Activated CD4-positive, alpha-beta memory T cell treated with anti-CD3 and anti-CD28 coated beads, Interleukin-2, amount 10 ng/mL, durations not matched to agents 7 days and 5 days (primary cell): ENCODE data around the gene MRGPRG. TPM values are rescaled to one million over a fixed set of nuclear protein-coding genes. Genes with fewer than 3 reads are reported as not detected.
A peak's percentile ranks its signal among the peaks of the same experiment; 100 is the strongest.

Source experiments
- CTCF ChIA-PET: fragments of 350-600 bp; sonication (Branson Sonifier 250); formaldehyde crosslinking; loops from one replicate; lab custom pipeline; 2021; ENCODE audit warnings: antibody characterized with exemption, inconsistent platforms; lab: Charles Lee
- POLR2A ChIA-PET: fragments of 350-600 bp; sonication (Branson Sonifier 250); formaldehyde crosslinking; loops from one replicate; lab custom pipeline; 2021; ENCODE audit warnings: antibody characterized with exemption; lab: Charles Lee
- DNase-seq: peaks from one replicate; pipeline ENCODE4 v3.0.0-alpha.2; 2020
- H3K27ac Mint-ChIP-seq: one replicate; pipeline ENCODE4 v1.8.0; 2021; ENCODE audit warnings: mild to moderate bottlenecking, mixed read lengths
- H3K27me3 Mint-ChIP-seq: one replicate; pipeline ENCODE4 v1.8.0; 2021; ENCODE audit warnings: mixed read lengths
- H3K36me3 Mint-ChIP-seq: one replicate; pipeline ENCODE4 v1.8.0; 2021; ENCODE audit warnings: low read depth, mixed read lengths
- H3K4me1 Mint-ChIP-seq: one replicate; pipeline ENCODE4 v1.8.0; 2021; ENCODE audit warnings: mixed read lengths
- H3K4me3 Mint-ChIP-seq: one replicate; pipeline ENCODE4 v1.8.0; 2021; ENCODE audit warnings: mild to moderate bottlenecking, mixed read lengths
- H3K9me3 Mint-ChIP-seq: one replicate; pipeline ENCODE4 v1.8.0; 2021; ENCODE audit warnings: mixed read lengths
- total RNA-seq, 2 experiments: library from RNA; stranded (reverse); gene quantifications; one replicate each; pipeline ENCODE4 v1.2.3, GENCODE V29; 2021

The MRGPRG gene
- total RNA-seq, 2 experiments from 2014 or later = not detected

DNA sequence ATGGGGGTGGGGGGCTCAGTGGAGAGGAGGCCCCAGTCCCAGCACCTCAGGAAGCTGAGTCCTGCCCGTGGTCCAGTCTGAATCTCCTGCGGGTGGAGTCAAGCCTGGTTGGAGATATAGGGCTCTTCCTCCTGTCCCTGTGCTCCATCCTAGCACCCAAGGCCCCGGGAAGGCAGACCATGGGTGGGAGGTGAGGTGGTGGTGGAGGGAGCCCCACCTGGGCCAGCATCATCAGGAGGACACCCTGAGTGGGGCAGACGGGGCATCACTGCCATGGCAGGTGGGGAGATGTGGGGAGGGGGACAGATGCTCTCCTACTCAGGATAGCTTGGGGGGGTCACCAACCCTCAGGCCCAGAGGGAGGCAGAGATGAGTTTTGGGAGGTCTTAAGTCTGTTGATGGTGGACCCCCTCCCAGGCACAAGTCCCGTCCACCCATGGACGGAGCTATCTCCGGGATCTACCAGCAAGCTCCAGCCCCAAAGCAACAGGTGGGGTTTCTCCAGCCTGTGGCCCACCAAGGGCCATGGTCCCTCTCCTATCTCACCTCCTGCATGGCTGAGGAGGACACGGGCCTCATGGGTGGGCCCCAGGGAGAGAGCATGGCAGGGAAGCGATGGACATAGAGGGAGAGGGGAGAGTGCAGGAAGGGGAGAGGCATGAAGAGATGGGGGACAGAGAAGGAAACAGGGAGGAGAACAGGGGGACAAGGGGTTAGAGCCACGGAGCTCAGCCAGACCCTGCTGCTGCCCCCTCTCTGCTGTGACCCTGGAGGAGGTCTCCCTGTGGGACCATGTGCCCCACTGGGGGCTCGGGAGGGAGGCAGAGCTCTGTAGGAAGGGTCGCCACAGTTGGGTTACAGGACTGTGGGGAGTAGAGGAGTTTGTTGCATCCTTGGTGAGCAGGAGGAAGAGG lies 12.3 kb upstream of the MRGPRG start:
- ChIA-PET CTCF (no interaction called here), POLR2A (no interaction called here)
- no peaks in the 10 kb centered on the region for H3K4me1 Mint-ChIP-seq
- H3K4me3 Mint-ChIP-seq = no peak overlapping the region
- no peak for DNase-seq
- no peak overlapping the region for H3K27ac Mint-ChIP-seq
- no peaks in the 10 kb centered on the region for H3K36me3 Mint-ChIP-seq
- no peaks in the 10 kb centered on the region for H3K9me3 Mint-ChIP-seq
- no peaks in the 10 kb centered on the region for H3K27me3 Mint-ChIP-seq

DNA sequence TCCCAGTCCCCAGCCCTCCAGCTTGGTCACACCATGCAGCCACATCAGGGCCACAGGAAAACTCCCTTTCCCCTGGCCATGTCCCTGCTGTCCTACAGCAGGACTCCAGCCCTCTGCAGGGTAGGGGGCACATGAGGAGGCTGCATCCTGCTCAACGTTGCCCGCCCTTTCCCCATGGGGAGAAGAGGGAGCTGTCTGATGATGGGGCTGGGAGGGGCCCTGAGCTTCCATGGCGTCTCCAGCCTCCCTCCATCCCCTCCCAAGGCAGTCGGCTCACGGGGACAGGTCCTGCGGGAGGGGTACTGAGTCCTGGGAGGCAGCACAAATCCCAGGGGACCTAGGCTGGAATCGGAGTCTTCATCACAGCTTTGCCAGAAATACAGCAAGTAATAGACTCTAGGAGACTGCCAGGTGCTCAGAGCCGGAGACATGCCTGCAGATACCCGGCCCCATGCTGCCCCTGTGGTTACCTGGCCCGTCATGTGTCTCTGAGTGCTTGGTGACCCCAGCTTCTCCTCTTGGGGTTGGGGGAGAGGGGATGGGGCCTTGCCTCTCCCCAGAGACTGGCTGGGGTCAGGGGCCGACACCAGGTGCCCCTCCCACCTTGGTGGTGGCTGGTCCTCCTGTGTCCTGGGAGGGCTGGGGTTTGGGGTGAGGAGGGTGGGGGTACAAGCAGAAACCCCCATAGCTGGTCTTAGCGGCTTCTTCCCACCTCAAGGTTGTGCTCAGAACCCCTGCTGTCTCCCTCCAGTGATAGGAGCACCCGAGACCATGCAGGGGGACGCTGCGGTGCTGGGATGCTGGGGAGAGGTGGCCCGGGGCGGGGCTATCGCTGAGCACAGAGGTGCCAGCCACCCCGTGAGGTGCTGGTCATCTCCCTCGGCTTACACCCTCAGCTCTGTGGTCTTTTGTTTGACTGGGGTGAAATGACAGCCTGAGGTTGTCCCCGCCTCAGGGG lies 11.3 kb upstream of the MRGPRG start:
- Mint-ChIP-seq H3K9me3 (no peaks in the 10 kb centered on the region), H3K27me3 (no peaks in the 10 kb centered on the region), H3K36me3 (no peaks in the 10 kb centered on the region), H3K4me1 (no peaks in the 10 kb centered on the region), H3K4me3 (no peak overlapping the region), H3K27ac (no peak overlapping the region)
- POLR2A ChIA-PET = no interaction called here
- no peak for DNase-seq
- CTCF ChIA-PET = no interaction called here

DNA sequence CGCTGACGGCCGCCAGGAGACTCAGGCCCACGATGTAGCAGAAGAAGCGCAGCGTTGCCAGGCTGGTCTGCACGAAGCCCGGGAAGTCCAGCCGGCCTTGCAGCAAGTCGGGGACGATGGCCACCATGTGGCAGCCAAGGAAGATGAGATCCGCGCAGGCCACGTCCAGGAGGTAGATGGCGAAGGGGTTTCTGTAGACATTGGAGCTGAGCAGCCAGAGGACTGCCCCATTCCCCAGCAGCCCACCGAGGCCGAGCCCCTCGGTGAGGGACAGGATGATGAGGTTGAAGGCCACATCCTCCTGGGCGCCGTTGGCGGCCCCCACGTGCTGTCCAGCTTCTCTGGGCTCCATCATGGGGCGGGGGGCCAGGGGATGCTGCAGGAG lies 9.8 kb upstream of the MRGPRG start:
- Mint-ChIP-seq H3K27ac (no peak overlapping the region), H3K27me3 (no peaks in the 10 kb centered on the region), H3K4me3 (no peak overlapping the region), H3K36me3 (no peaks in the 10 kb centered on the region), H3K9me3 (no peaks in the 10 kb centered on the region), H3K4me1 (no peaks in the 10 kb centered on the region)
- ChIA-PET CTCF (no interaction called here), POLR2A (no interaction called here)
- DNase-seq = no peak

DNA sequence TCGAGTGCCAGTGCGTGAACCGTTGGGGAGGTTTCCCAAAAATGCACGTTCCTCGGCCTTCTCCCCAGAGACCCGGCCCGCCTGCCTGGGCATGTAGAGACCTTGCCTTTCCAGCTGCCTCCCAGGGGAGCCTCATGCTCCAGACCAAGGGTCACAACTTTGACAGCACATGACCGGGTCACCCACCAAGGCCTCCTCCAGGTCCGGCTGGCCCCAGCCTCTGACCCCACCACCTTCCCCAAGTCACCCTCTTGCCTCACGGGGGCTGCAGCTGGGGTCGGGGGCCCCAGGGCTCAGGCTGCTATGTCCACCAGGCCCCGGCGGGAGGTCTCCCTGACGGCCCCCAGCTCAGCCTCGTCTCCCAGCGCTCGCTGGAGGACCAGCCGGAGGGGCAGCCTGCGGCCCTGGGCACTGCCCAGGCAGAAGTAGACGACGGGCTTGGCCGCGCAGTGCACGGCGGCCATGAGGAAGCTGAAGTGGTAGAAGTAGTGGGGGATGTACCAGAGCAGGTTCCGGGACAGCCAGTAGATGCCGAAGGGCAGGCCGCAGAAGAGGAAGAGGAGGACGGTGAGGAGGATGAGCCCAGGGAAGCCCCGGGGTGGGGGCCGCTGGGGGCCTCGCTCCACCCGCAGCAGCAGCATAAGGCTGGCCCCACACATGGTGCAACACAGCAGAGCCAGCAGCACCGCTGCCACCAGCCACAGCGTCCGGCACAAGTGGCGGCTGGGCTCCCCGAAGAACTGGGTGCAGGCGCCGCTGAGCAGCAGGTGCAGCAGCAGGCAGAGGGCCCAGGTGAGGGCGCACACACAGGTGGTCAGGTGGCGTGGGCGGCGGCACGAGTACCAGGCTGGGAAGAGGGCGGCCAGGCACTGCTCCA lies 9.2 kb upstream of the MRGPRG start:
- ChIA-PET POLR2A (no interaction called here), CTCF (no interaction called here)
- no peak overlapping the region for H3K27ac Mint-ChIP-seq
- no peak for DNase-seq
- H3K4me1 Mint-ChIP-seq = peaks cover under 1% of the 10 kb centered on the region
- H3K4me3 Mint-ChIP-seq = no peak overlapping the region
- peaks cover 2% of the 10 kb centered on the region for H3K27me3 Mint-ChIP-seq
- H3K9me3 Mint-ChIP-seq = no peaks in the 10 kb centered on the region
- no peaks in the 10 kb centered on the region for H3K36me3 Mint-ChIP-seq

DNA sequence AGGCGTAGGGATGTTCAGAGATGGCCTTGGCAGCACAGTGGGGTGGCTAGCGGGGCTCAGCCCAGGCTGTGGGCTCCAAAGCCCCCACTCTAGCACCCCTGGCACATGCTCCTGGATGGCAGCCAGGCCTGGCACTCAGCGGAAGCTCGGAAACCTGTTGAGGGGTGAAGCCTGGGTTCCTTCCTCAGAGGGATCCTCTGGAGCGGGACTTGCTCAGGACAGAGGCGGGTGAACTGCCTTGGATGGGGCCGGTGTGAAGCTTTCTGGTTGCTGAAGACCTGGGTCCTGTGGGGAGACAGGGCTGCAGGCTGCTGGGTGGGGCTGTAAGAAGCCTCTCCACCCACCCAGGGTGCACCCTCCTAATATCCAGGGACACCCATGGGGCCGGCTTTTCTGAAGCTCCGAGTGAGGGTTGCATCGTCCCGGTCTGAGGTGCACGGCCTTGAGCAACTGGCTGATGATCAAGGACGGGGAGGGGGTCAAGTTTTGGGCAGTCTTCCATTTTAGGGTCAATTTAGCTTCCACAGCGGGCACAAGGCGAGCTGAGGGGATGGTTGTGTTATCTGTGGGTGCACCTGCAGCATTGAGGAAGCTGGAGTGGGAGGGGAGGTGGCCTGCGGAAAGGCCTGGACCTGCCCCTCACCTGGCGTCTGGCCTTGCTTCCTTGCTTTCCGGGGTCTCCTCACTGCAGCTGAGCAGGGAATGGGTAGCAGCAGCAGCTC lies 8.4 kb upstream of the MRGPRG start:
- DNase-seq = no peak
- H3K27me3 Mint-ChIP-seq = peaks cover 2% of the 10 kb centered on the region

DNA sequence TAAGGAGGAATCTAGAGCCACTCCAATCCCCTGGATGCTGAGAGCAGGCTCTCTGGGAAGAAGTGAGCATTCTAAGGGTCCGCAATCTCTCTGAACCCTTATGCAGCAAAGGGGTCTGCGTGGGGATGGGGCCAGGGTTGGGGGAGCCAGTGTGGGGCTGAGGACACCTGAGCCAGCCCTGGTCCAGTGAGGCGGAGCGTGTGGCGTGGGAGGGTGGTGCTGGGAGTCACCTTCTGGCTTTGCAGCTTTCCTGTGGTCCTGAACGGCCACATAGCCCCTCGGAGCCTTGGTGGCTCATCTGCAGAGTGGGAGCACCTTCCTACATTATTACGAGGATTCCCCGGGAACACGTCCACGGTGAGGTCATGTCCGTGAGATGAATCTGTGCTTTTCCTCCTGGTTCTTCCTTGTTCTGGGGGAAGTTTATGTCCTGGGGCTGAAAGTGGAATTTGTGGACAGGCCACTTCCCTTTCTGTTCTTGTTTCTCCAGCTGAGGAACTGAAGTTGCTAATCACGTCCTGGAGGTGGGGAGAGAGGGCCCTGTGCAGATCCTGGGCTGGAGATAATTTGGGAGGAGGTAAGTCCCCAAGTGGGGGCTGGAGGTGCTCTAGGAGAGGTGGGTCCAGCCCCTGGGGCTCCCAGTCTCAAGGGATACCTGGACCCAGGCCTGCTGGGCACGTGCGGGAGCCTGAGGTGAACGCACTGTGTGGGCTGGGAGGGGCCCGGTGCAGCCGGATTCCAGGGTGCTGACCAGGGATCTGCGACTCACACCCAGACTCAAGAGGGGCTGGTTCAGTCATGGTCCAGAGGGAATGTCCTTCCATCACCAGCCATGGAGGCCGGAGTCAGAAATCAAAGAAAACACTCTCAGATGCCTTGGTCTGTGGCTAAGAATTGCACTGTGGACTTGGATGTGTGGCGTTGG lies 7.5 kb upstream of the MRGPRG start:
- POLR2A ChIA-PET = no interaction called here
- Mint-ChIP-seq H3K36me3 (no peaks in the 10 kb centered on the region), H3K9me3 (no peaks in the 10 kb centered on the region), H3K4me3 (no peak overlapping the region), H3K27me3 (peaks cover 2% of the 10 kb centered on the region), H3K4me1 (peaks cover 2% of the 10 kb centered on the region), H3K27ac (no peak overlapping the region)
- DNase-seq = no peak
- CTCF ChIA-PET = no interaction called here

More for the DNA sequence above, 8.4 kb upstream of the MRGPRG start:
- ChIA-PET POLR2A (no interaction called here), CTCF (no interaction called here)
- Mint-ChIP-seq H3K4me1 (peaks cover 2% of the 10 kb centered on the region), H3K27ac (no peak overlapping the region), H3K4me3 (no peak overlapping the region), H3K36me3 (no peaks in the 10 kb centered on the region), H3K9me3 (no peaks in the 10 kb centered on the region)

DNA sequence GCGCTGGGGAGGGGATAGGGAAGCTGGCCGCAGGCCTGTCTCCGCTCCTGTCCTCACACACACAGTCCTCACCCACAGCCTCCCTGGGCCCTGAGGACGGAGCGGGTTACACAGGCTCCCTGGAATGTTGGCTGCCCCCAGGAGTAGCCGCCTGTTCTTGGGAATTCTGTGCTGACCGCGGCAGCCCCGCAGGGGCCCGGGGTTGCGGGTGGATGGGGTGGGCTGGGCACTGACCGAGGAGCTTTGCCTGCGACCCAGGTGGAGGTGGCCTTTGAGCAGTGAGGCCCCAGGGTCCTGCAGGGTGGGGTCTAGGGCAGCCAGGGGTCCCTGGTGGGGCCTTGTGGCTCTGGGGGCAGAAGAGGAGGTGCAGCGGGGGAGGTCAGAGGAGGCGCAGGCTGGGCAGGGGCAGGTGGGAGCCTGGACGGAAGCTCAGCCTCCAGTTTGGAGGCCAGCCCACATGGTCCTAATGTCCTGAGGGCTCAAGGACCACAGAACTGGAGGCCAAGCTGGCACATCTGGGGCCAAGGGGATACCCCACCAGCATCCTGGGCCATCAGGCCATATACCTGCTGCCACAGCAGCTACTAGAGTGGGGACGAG lies 6.6 kb upstream of the MRGPRG start:
- ChIA-PET CTCF (no interaction called here), POLR2A (no interaction called here)
- no peaks in the 10 kb centered on the region for H3K9me3 Mint-ChIP-seq
- peaks cover 2% of the 10 kb centered on the region for H3K4me1 Mint-ChIP-seq
- no peak for DNase-seq
- no peak overlapping the region for H3K4me3 Mint-ChIP-seq
- H3K36me3 Mint-ChIP-seq = no peaks in the 10 kb centered on the region
- H3K27me3 Mint-ChIP-seq = peaks cover 2% of the 10 kb centered on the region
- no peak overlapping the region for H3K27ac Mint-ChIP-seq

DNA sequence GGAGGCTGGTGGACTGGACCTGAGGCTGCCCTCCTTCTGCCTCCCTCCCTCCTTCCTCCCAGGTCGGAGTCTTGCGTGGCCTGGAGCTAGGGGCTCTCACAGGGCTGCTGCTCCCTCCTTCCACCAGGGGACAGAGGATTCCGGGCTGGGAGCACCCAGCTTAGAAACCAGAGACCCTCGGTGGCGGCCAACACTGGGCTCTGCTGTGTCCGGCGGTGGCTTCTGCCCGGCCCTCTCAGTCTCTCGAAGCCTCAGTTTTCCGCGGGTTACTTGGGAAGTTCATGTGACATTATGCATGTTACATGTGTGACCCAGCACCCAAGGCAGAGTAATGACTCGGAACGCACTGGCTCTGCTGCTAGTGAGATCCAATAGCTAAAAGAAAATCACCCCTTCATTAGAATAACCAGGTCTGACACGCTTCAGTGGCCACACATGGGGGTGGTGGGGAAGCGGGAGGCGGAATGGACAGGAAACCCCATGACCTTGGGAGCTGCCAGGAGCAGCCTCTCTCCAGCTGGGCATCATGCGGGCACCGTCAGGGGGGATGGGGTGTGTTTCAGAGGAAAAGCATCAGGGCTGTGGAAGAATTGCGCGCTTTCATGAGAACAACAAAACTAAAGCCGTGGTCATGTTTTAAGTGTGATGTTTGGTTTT lies 5.9 kb upstream of the MRGPRG start:
- H3K9me3 Mint-ChIP-seq = no peaks in the 10 kb centered on the region
- no peak overlapping the region for H3K4me3 Mint-ChIP-seq
- no peaks in the 10 kb centered on the region for H3K36me3 Mint-ChIP-seq
- no peak for DNase-seq
- peaks cover 2% of the 10 kb centered on the region for H3K4me1 Mint-ChIP-seq
- CTCF ChIA-PET = interaction anchor here (0.7 to 1.5 kb wide), 2 partner anchors 15 to 133 kb away, joined by 3 read pairs; no protein-coding TSS in a partner anchor
- POLR2A ChIA-PET = no interaction called here
- H3K27me3 Mint-ChIP-seq = peaks cover 2% of the 10 kb centered on the region
- H3K27ac Mint-ChIP-seq = no peak overlapping the region

DNA sequence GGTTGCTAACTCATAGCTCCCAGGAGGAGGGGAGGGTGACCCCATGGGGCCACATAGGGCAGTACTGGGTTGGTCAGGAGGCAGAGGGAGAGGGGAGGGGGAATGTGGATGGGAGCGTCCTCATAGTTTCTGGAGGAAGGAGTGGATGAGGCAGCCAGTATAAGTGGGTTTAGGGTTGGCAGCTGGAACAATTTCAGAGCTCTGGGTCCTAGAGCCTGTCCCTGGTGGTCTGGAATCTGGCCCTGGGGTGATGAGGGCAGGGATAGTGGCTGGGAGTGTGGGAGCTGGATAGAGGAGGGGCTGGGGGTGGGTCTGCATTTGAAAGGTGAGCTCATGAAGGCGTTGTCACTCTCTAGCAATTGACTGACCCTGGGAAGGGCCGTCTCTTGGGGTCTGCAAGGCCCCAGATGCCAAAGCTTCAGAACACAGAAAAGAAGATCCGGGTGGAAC lies 5.3 kb upstream of the MRGPRG start:
- DNase-seq = peak; percentile 9

DNA sequence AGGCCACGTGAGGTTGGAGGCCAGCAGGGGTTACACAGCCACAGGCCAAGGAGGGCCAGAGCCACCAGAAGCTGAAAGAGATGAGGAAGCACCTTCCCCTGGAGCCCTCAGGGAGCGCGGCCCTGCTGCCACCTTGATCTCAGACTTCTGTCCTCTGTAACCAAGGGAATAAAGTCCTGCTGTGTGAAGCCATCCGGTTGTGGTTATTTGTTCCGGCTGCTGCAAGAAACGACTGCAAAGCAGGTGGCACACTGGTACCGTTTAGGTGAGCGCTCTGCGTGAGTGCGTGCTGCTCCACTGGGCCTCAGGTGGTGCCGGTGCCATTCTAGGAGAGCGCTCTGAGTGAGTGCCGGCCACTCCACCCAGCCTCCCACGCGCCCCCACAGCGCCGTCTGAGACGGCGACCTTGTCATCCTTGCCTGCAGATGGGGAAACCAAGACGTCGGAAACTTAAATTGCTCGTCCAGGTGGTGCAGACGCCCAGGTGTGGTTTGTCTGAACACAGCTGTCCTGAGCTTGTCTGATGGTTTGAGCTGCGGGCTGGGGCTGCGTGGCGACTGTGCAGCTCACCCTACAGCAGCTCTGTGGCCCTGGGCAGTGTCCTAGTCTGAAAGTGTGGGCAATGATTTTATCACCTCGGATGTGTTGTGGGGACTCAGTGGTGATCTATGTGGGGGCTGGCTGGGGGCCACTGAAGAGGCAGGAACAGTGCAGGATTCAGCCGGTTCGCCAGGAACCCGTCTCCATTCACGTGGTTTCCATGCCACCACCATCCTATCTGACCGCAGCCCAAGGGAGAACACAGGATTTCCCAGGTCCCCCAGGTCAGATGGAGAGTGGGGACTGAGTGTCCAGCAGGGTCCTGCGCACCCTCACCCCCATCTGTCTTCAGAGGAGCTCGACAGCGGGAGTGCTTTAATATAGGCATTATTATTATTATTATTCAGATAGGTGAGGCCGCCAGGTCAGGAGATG lies 4.6 kb upstream of the MRGPRG start:
- POLR2A ChIA-PET = no interaction called here
- H3K27ac Mint-ChIP-seq = no peak overlapping the region
- peaks cover 2% of the 10 kb centered on the region for H3K27me3 Mint-ChIP-seq
- CTCF ChIA-PET = interaction anchor here (0.7 to 1.5 kb wide), 2 partner anchors 13 to 131 kb away, joined by 3 read pairs; no protein-coding TSS in a partner anchor
- H3K9me3 Mint-ChIP-seq = no peaks in the 10 kb centered on the region
- H3K36me3 Mint-ChIP-seq = no peaks in the 10 kb centered on the region
- H3K4me3 Mint-ChIP-seq = no peak overlapping the region
- peaks cover 2% of the 10 kb centered on the region for H3K4me1 Mint-ChIP-seq
- DNase-seq = peak; percentile 15

More for the DNA sequence above, 5.3 kb upstream of the MRGPRG start:
- Mint-ChIP-seq H3K36me3 (no peaks in the 10 kb centered on the region), H3K4me3 (no peak overlapping the region), H3K27ac (no peak overlapping the region), H3K4me1 (peaks cover 2% of the 10 kb centered on the region), H3K9me3 (no peaks in the 10 kb centered on the region), H3K27me3 (peaks cover 2% of the 10 kb centered on the region)
- ChIA-PET POLR2A (no interaction called here), CTCF (interaction anchor here (0.7 to 1.5 kb wide), 2 partner anchors 14 to 132 kb away, joined by 3 read pairs; no protein-coding TSS in a partner anchor)
